Smooth muscle cell (in vitro differentiated cells): Measurements from ENCODE around the gene PCTP. TPM values are rescaled to one million over a fixed set of nuclear protein-coding genes. Genes with fewer than 3 reads are reported as not detected.

Source experiments
- DNase-seq: peaks from one replicate; lab custom pipeline; 2025; ENCODE audit not compliant: unreplicated experiment; lab: John Stamatoyannopoulos, UW
- H2AFZ ChIP-seq: fragments of 200-600 bp; sonication (generic); 2 replicates; pipeline ENCODE4 v1.6.0; 2016; ENCODE audit warnings: antibody characterized with exemption, low read depth, mild to moderate bottlenecking
- H3F3A ChIP-seq: fragments of 200-600 bp; sonication (generic); 2 replicates; pipeline ENCODE4 v1.6.0; 2017; ENCODE audit warnings: antibody characterized with exemption, low read depth
- H3K27ac ChIP-seq: fragments of 200-600 bp; sonication (generic); 2 replicates; pipeline ENCODE4 v1.5.1; 2016; ENCODE audit warnings: low read depth, mild to moderate bottlenecking
- H3K27me3 ChIP-seq: fragments of 200-600 bp; sonication (generic); 2 replicates; pipeline ENCODE4 v1.6.1; 2016; ENCODE audit warnings: low read depth, mild to moderate bottlenecking
- H3K36me3 ChIP-seq: fragments of 200-600 bp; sonication (generic); 2 replicates; pipeline ENCODE4 v1.5.1; 2016; ENCODE audit warnings: low read depth
- H3K4me1 ChIP-seq: fragments of 200-600 bp; sonication (generic); 2 replicates; pipeline ENCODE4 v1.5.1; 2016; ENCODE audit warnings: low read depth
- H3K4me2 ChIP-seq: fragments of 200-600 bp; sonication (generic); 2 replicates; pipeline ENCODE4 v1.6.0; 2016; ENCODE audit warnings: mild to moderate bottlenecking
- H3K4me3 ChIP-seq: fragments of 200-600 bp; sonication (generic); 2 replicates; pipeline ENCODE4 v1.5.1; 2016; ENCODE audit warnings: mild to moderate bottlenecking
- H3K79me2 ChIP-seq: fragments of 200-600 bp; sonication (generic); 2 replicates; pipeline ENCODE4 v1.6.0; 2016; ENCODE audit warnings: low read depth, mild to moderate bottlenecking
- H3K9ac ChIP-seq: fragments of 200-600 bp; sonication (generic); 2 replicates; pipeline ENCODE4 v1.6.0; 2016; ENCODE audit warnings: low read depth
- H3K9me3 ChIP-seq: fragments of 200-600 bp; sonication (generic); replicated peaks from 2 replicates; pipeline ENCODE4 v1.5.1; 2016; ENCODE audit warnings: low read depth
- H4K20me1 ChIP-seq: fragments of 200-600 bp; sonication (generic); 2 replicates; pipeline ENCODE4 v1.6.0; 2016; ENCODE audit warnings: low read depth
- WGBS: methylation state at CpG from one replicate; pipeline ENCODE4 v1.1.7; 2016; ENCODE audit warnings: low lambda C conversion rate; 5-methylcytosine and 5-hydroxymethylcytosine counted together
- polyA plus RNA-seq: library from polyadenylated mRNA; unstranded; fragments of >200 nt; fragmentation: Nextera tagmentation; extraction: Ambion mirVana; gene quantifications from 2 replicates; pipeline ENCODE4 v1.2.1, GENCODE V29; 2016
- total RNA-seq: library from RNA; depleted of rRNA; stranded (reverse); fragments of >200 nt; gene quantifications from 2 replicates; pipeline ENCODE4 v1.2.3, GENCODE V29; 2014
- TF ChIP-seq, protein P1 (sequence below): fragments of 200-600 bp; sonication (generic); IDR thresholded peaks from 2 replicates; pipeline ENCODE4 v1.5.1; 2017; ENCODE audit warnings: borderline replicate concordance, mild to moderate bottlenecking, antibody characterized with exemption; ENCODE audit not compliant: insufficient read depth, poor library complexity, severe bottlenecking

PCTP gene
- total and polyA plus RNA-seq, 2 experiments from 2014 or later: 14.4 to 15.1 TPM

DNA sequence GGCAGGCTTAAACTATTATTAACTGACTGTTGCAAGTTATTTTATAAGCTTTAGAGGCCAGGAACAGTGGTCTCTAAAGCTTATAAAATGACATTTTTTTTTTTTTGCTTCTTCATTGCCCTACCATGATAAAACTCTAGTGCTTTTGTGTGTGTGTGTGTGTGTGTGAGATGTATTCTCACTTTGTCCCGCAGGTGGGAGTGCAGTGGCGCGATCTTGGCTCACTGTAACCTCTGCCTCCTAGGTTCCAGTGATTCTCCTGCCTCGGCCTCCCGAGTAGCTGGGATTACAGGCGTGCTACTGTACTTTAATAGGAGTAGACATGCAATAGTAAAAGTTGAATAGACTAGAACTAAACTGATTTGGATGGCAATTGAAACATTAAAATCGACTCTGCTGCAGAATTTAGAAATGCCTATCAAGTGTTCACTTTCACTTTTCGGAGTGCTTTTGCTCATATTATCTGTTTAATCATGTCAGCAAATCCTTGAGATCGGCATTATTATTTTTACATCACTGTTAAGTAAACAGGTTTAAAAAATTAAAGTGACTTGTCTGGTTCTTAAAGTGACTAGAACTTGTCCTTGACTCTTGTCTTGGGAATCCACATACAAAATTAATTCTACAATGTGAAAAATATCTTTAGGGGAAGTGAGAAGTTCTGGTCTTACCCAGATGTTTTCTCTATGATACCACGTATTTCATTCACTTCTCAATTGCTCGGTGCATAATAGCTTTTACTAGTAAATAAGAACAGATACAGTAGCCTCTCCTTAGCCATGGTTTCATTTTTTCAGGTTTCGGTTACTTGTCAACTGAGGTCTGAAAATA, 8.4 kb upstream of the PCTP start:
- Histone ChIP-seq H3K9me3 (no peaks in the 10 kb centered on the region), H3K4me1 (no peaks in the 10 kb centered on the region), H3K27ac (peak overlapping the region; percentile 4), H3K79me2 (no peaks in the 10 kb centered on the region), H3K4me3 (no peak overlapping the region), H4K20me1 (no peaks in the 10 kb centered on the region), H3K27me3 (no peaks in the 10 kb centered on the region), H2AFZ (no peak overlapping the region), H3K9ac (no peak overlapping the region), H3K4me2 (no peak overlapping the region), H3F3A (no peaks in the 10 kb centered on the region), H3K36me3 (no peaks in the 10 kb centered on the region)
- DNase-seq: no peak
- TF ChIP-seq, protein P1, sequence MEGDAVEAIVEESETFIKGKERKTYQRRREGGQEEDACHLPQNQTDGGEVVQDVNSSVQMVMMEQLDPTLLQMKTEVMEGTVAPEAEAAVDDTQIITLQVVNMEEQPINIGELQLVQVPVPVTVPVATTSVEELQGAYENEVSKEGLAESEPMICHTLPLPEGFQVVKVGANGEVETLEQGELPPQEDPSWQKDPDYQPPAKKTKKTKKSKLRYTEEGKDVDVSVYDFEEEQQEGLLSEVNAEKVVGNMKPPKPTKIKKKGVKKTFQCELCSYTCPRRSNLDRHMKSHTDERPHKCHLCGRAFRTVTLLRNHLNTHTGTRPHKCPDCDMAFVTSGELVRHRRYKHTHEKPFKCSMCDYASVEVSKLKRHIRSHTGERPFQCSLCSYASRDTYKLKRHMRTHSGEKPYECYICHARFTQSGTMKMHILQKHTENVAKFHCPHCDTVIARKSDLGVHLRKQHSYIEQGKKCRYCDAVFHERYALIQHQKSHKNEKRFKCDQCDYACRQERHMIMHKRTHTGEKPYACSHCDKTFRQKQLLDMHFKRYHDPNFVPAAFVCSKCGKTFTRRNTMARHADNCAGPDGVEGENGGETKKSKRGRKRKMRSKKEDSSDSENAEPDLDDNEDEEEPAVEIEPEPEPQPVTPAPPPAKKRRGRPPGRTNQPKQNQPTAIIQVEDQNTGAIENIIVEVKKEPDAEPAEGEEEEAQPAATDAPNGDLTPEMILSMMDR: no peak
- WGBS: 81% methylated on average over 12 of the region's 12 CpGs

DNA sequence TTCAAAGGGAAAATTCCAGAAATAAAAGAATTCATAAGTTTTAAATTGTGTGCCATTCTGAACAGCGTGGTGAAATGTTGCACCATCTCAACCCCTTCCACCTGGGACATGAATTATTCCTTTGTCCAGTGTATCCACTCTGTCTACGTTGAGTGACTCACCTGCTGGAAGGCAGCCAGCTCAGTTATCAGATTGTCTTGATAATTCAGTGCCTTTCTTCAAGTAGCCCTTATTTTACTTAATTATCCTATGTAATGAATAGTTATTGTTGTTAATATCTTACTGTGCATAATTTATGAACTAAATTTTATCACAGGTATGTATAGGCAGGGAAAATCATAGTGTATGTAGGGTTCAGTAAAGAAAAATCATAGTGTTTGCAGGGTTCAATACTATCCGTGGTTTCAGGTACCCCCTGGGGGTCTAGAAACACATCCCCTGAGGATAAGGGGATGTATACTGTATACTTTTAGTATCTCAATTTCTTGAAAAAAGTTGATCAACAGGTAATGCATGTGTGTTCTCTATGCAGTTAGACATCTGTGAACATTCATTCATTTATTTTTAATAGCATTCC, 7.7 kb upstream of the PCTP start:
- Histone ChIP-seq H4K20me1 (no peaks in the 10 kb centered on the region), H2AFZ (no peak overlapping the region), H3K79me2 (no peaks in the 10 kb centered on the region), H3K27ac (peak overlapping the region; percentile 4), H3K4me3 (no peak overlapping the region), H3F3A (no peaks in the 10 kb centered on the region), H3K9me3 (no peaks in the 10 kb centered on the region), H3K9ac (no peak overlapping the region), H3K4me1 (no peaks in the 10 kb centered on the region), H3K27me3 (no peaks in the 10 kb centered on the region), H3K36me3 (no peaks in the 10 kb centered on the region), H3K4me2 (no peak overlapping the region)
- TF ChIP-seq, protein P1: no peak
- 66% methylated on average over 3 of the region's 3 CpGs for WGBS
- DNase-seq: no peak

DNA sequence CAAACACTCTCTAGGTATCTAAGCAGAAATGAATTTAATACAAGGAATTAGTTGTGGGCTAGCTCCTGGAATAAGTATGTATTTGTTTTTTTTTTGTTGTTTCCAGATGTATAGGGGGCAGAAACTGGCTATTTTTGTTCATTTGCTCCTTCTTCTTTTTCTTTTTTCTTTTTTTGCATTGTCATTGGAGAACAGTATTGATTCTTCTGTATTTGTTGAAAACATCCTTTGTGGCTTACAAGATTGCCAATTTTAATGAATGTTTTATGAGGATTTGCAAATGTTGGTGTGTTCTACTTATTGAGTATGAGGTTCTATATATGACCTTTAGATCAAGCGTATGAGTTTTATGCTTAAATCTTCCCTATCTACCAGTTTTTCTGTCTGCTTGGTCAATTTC, 5.6 kb upstream of the PCTP start:
- H3K4me2 ChIP-seq: no peak overlapping the region
- WGBS: 100% methylated on average over 1 of the region's 1 CpG
- no peak overlapping the region for H3K4me3 ChIP-seq
- no peaks in the 10 kb centered on the region for H3K36me3 ChIP-seq
- no peak for DNase-seq
- H3K27ac ChIP-seq: no peak overlapping the region
- H3K27me3 ChIP-seq: no peaks in the 10 kb centered on the region
- no peaks in the 10 kb centered on the region for H4K20me1 ChIP-seq
- H3K4me1 ChIP-seq: no peaks in the 10 kb centered on the region
- no peak overlapping the region for H2AFZ ChIP-seq
- no peak overlapping the region for H3K9ac ChIP-seq
- no peaks in the 10 kb centered on the region for H3K79me2 ChIP-seq
- H3K9me3 ChIP-seq: no peaks in the 10 kb centered on the region
- TF ChIP-seq, protein P1: no peak
- peaks cover 3% of the 10 kb centered on the region for H3F3A ChIP-seq

- Histone ChIP-seq H3K4me2 (no peak overlapping the region), H3F3A (peaks cover 3% of the 10 kb centered on the region), H3K9ac (no peak overlapping the region), H2AFZ (no peak overlapping the region), H3K9me3 (no peaks in the 10 kb centered on the region), H3K4me3 (no peak overlapping the region), H3K27ac (no peak overlapping the region), H3K36me3 (no peaks in the 10 kb centered on the region), H4K20me1 (no peaks in the 10 kb centered on the region), H3K4me1 (no peaks in the 10 kb centered on the region), H3K79me2 (no peaks in the 10 kb centered on the region), H3K27me3 (no peaks in the 10 kb centered on the region)
- TF ChIP-seq, protein P1: no peak
- no peak for DNase-seq
- 74% methylated on average over 1 of the region's 1 CpG for WGBS
Observed at GRCh38 chr17:55746466-55746865, 4.4 kb upstream of the PCTP start.
